ENCODE measurements around the gene FAM3A.

Gene FAM3A

GRCh38 chrX:154458954-154459778, 56.9 kb downstream of the FAM3A start:
- DNase-seq (ENCODE audit: low spot score): peak; percentile 60

- peak; percentile 30 for DNase-seq (ENCODE audit: low spot score)
Measured at GRCh38 chrX:154458116-154458953, 57.7 kb downstream of the FAM3A start, which contains the start of gene PLXNA3. Gene PLXNA3 (plus strand): TSS chrX:154458281. CDS start chrX:154460184, 1,903 bp downstream.

- DNase-seq (ENCODE audit: low spot score): peak; percentile 58
Measured at GRCh38 chrX:154457491-154458115, 58.4 kb downstream of the FAM3A start.
